ENCODE results near the gene DNAJC5.
"Not testable (repeated sequence)": the region's sequence is repeated elsewhere in the genome, so short reads cannot be mapped to it uniquely, and the experiment has no call there.

DNAJC5 gene

GRCh38 chr20:63962426-63963347 is 67.8 kb downstream of the DNAJC5 start:
- FAIRE-seq (no peak), DNase-seq (ENCODE audit: extremely low spot score, insufficient read length, low read depth) (no peak)

GRCh38 chr20:63963348-63963741 is 68.4 kb downstream of the DNAJC5 start:
- FAIRE-seq (no peak), DNase-seq (ENCODE audit: extremely low spot score, insufficient read length, low read depth) (no peak)

DNA sequence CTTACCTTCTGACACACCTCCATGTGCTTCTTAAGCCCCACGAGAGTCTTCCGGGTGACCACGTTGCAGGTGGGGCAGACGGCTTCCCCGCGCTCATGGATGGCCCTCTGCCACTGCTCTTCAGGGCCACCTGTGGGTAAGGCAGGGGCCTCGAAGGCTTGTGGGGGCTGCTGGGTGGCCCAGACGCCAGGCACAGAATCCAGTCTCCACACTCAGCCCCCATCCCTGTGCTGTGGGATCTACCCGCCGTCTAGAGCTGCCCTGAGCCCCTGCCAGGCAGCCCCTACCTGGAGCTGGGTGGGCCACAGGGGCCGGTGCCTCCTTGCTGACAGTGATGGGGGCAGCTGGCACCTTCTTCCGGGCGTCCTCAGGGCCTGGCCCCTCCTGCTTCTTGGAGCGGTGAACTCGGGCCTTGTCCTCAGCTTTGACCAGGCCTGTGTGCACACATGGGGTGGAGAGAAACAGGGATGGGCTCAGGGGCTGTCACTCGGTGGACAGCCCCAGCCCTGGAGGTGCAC is 68.9 kb downstream of the DNAJC5 start:
- DNase-seq (ENCODE audit: extremely low spot score, insufficient read length, low read depth), result no peak
- FAIRE-seq, result no peak

GRCh38 chr20:63964412-63964811 is 69.5 kb downstream of the DNAJC5 start:
- FAIRE-seq, result no peak
- no peak for DNase-seq (ENCODE audit: extremely low spot score, insufficient read length, low read depth)

DNA sequence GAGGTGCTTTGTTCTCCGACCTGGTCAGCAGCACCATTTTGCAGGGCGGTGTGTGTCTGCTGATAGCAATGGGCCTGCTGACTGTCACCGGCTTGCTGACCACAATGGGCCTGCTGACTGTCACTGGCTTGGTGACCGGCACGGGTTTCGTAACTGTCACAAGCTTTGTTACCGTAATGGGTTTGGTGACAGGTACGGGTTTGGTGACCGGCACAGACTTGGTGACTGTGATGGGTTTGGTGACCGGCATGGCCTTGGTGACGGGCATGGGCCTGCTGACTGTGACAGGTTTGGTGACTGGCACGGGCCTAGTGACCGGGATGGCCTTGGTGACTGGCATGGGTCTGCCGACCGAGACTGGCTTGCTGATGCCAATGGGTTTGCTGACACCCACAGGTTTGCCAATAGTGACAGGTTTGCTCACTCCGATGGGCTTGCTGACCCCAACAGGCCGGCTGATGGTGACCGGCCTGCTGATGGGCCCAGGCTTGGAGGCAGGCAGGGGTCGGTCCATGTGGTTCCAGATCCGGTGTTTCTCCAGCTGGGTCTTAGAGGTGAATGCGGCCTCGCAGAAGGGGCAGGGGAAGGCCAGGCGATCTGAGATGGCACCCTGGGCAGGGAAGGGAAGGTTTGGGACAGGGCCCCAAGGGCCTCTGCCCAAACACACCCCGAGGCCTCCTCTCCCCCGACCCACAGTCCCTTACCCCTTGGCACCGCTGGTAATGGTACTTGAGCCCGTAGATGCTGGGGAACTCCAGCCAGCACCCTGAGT is 71.4 kb downstream of the DNAJC5 start:
- FAIRE-seq (no peak), DNase-seq (ENCODE audit: extremely low spot score, insufficient read length, low read depth) (no peak)

GRCh38 chr20:63966944-63967322 is 72.0 kb downstream of the DNAJC5 start:
- no peak for DNase-seq (ENCODE audit: extremely low spot score, insufficient read length, low read depth)
- FAIRE-seq, result no peak

GRCh38 chr20:63967330-63968135 is 72.6 kb downstream of the DNAJC5 start:
- no peak for DNase-seq (ENCODE audit: extremely low spot score, insufficient read length, low read depth)
- FAIRE-seq, result no peak

- DNase-seq (ENCODE audit: extremely low spot score, insufficient read length, low read depth), result no peak
- FAIRE-seq, result no peak
These were observed 73.4 kb downstream of the DNAJC5 start for GRCh38 chr20:63968136-63968927.

- no peak for DNase-seq (ENCODE audit: extremely low spot score, insufficient read length, low read depth)
- no peak for FAIRE-seq
These were observed 74.2 kb downstream of the DNAJC5 start for GRCh38 chr20:63968928-63969760.

DNA sequence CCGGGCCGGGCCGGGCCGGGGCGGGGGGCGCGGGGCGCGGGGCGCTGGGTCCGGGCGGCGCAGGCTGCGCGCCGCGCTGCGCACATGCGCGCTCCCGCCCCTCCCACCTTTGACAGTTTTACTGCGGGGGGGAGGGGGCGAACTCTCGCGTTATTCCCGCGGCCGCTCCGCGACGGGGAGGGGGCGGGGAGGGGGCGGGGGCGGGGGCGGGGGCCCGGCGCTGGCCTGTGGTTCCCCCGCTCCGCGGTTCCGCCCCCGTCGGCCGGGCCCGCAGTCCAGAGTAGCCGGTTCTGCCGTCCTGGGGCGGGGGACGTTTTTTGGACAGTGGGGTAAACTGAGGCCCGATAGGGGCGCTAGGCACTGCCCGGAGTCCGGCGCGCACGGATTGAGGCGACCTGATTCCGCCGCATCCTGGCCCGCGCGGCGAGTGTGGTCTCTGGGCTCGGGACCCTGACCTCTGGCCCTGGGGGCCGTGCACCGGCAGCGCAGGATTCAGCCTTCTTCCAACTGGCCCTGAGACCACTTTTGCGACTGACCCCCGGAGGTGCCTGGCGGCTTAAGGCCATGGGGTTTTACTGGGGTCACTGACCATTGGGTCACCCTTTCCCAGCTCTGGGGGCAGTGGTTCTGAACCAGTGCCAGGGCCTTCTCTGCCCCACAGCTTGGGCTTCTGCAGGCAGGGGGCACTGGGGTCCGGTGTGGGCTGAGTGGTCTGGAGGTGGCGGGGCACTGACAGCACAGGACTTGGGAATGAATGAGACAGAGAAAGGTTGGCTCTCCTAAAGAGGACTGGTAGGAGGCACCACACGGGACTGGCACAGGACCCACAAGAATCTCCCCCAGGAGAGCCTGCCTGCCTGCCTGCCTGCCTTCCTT is 75.2 kb downstream of the DNAJC5 start, which contains the start of gene ZNF512B:
Gene ZNF512B, minus strand, starts transcription at position 93 of the 876 bp plus-strand sequence. CDS start 1,980 bp downstream, outside the sequence.
- FAIRE-seq (no peak), DNase-seq (ENCODE audit: extremely low spot score, insufficient read length, low read depth) (no peak)

GRCh38 chr20:63970714-63971431 is 75.9 kb downstream of the DNAJC5 start:
- DNase-seq (ENCODE audit: extremely low spot score, insufficient read length, low read depth), result no peak
- FAIRE-seq, result no peak

DNA sequence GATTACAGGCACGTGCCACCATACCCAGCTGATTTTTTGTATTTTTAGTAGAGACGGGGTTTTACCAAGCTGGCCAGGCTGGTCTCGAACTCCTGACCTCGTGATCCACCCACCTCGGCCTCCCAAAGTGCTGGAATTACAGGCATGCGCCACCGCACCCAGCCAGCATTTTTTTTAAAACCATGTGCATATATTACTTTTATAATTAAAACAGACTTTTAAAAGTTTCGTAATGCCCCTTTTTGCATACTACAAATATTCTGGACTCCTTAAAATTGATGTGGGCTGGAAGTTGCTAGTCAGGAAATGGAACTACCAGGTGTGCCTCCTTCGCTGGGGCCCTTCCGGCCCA is 77.0 kb downstream of the DNAJC5 start:
- not testable (repeated sequence) for DNase-seq (ENCODE audit: extremely low spot score, insufficient read length, low read depth); FAIRE-seq

- DNase-seq (ENCODE audit: extremely low spot score, insufficient read length, low read depth) (no peak), FAIRE-seq (no peak)
These were observed 77.6 kb downstream of the DNAJC5 start for GRCh38 chr20:63972312-63973159.

- DNase-seq (ENCODE audit: extremely low spot score, insufficient read length, low read depth) (no peak), FAIRE-seq (no peak)
These were observed 78.2 kb downstream of the DNAJC5 start for GRCh38 chr20:63973160-63973479.

- peak; percentile 39 for FAIRE-seq
These were observed 78.9 kb downstream of the DNAJC5 start for GRCh38 chr20:63973636-63974401.

More at GRCh38 chr20:63973636-63974401, 78.9 kb downstream of the DNAJC5 start:
- no peak for DNase-seq (ENCODE audit: extremely low spot score, insufficient read length, low read depth)
